BLaER1 treated with 17β-estradiol and CSF1 and Interleukin-3, amounts not matched to agents 10 nM and 100 nM (cell line): ENCODE results near the gene SLC24A4.
A peak's percentile ranks its signal among the peaks of the same experiment; 100 is the strongest.

Experiments
- H3K27ac ChIP-seq, 11 experiments: shearing (Covaris generic); formaldehyde crosslinking; 2 replicates each; pipeline ENCODE4 v1.8.1; 2022
- H3K27me3 ChIP-seq, 11 experiments: shearing (Covaris generic); formaldehyde crosslinking; 2 replicates each; pipeline ENCODE4 v1.8.1; 2022
- H3K36me3 ChIP-seq, 11 experiments: shearing (Covaris generic); formaldehyde crosslinking; 2 replicates each; pipeline ENCODE4 v1.8.1; 2022
- H3K4me1 ChIP-seq, 10 experiments: shearing (Covaris generic); formaldehyde crosslinking; 2 replicates each; pipeline ENCODE4 v1.8.1; 2022
- H3K4me2 ChIP-seq, 11 experiments: shearing (Covaris generic); formaldehyde crosslinking; 2 replicates each; pipeline ENCODE4 v1.8.1; 2022
- H3K4me3 ChIP-seq, 10 experiments: shearing (Covaris generic); formaldehyde crosslinking; 2 replicates each; pipeline ENCODE4 v1.8.1; 2022
- H3K9ac ChIP-seq, 11 experiments: shearing (Covaris generic); formaldehyde crosslinking; 2 replicates each; pipeline ENCODE4 v1.8.1; 2022
- H3K9me3 ChIP-seq, 11 experiments: shearing (Covaris generic); formaldehyde crosslinking; replicated peaks in 1 of 11; 2 replicates each; pipeline ENCODE4 v1.8.1; 2022
- H4K20me1 ChIP-seq, 11 experiments: shearing (Covaris generic); formaldehyde crosslinking; 2 replicates each; pipeline ENCODE4 v1.8.1; 2022
- Cebpa-rat ChIP-seq, 11 experiments: shearing (Covaris generic); IDR thresholded peaks; 2 replicates each; pipeline ENCODE4 v1.8.1; 2022

Gene SLC24A4

GRCh38 chr14:92439537-92440344, 116.8 kb downstream of the SLC24A4 start:
- H3K4me1 ChIP-seq, result peaks cover 16 to 38% (median 28%) of the 10 kb centered on the region in 10 experiments
- no peaks in the 10 kb centered on the region for H3K27me3 ChIP-seq
- no peaks in the 10 kb centered on the region for H4K20me1 ChIP-seq
- no peak overlapping the region for H3K4me3 ChIP-seq
- no peaks in the 10 kb centered on the region for H3K36me3 ChIP-seq
- H3K27ac ChIP-seq, result no peak overlapping the region
- TF ChIP-seq Cebpa-rat (IDR thresholded peaks at IDR 0.05), result no peak
- peak overlapping the region in 10 of 11 experiments; percentile 7 to 52 (median 33); a peak in 11 of 22 replicates for H3K4me2 ChIP-seq
- H3K9ac ChIP-seq, result no peak overlapping the region
- 0 out of 22 replicates have a peak, but pooled peaks cover 0 to 7% (median 0%) of the 10 kb centered on the region in 11 experiments for H3K9me3 ChIP-seq

DNA sequence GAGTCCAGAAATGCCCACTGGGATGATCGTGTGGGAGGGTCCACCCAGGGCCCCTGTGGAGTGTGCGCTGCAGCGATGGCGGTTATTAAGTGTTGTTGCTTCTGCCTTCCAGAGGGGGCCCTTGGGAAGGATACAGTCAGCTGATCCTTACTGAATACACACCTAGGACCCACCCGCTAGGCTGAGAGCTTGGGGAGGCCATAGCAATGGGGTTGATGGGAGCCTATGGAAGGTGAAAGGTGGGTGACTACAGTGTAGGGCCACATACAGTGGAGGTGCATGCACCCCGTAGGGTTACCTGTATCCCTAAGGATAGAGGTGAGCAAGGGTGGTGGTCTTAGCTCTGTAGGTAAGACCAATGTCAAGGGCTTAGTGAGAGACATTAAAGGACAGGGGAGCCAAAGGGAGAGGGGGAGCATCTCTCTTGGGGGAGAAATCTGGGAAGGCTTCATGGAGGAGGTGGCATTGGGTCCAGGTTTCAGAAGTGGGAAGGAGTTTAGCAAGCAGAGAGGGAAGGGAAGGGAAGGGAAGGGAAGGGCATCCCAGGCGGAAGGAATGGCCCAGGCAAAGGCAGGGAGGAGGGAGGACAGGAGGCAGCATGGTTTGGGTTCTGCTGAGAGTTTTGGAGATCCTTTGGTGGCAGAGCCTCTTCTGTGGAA, 117.5 kb downstream of the SLC24A4 start:
- Histone ChIP-seq H4K20me1 (no peaks in the 10 kb centered on the region), H3K27ac (no peak overlapping the region), H3K9me3 (peaks cover 0 to 7% (median 2%) of the 10 kb centered on the region in 11 experiments; a peak in 15 of 22 replicates), H3K9ac (no peak overlapping the region), H3K27me3 (no peaks in the 10 kb centered on the region), H3K4me2 (peak overlapping the region in 10 of 11 experiments; percentile 7 to 52 (median 33); a peak in 10 of 22 replicates), H3K4me3 (no peak overlapping the region), H3K36me3 (no peaks in the 10 kb centered on the region), H3K4me1 (peaks cover 16 to 38% (median 28%) of the 10 kb centered on the region in 10 experiments)
- no peak for TF ChIP-seq Cebpa-rat (IDR thresholded peaks at IDR 0.05)

- peaks cover 16 to 42% (median 30%) of the 10 kb centered on the region in 10 experiments for H3K4me1 ChIP-seq
- 0 out of 22 replicates have a peak, but pooled peaks of 1 of the 11 experiments have one; percentile 15 for TF ChIP-seq Cebpa-rat (IDR thresholded peaks at IDR 0.05)
- H3K4me2 ChIP-seq, result peak overlapping the region; percentile 32 to 56 (median 50); a peak in 20 of 22 replicates
- H3K9ac ChIP-seq, result no peak overlapping the region; a peak in 1 of 22 replicates
- no peaks in the 10 kb centered on the region for H4K20me1 ChIP-seq
- H3K27me3 ChIP-seq, result no peaks in the 10 kb centered on the region
- peaks cover 0 to 12% (median 8%) of the 10 kb centered on the region in 11 experiments; a peak in 15 of 22 replicates for H3K9me3 ChIP-seq
- H3K4me3 ChIP-seq, result no peak overlapping the region
- 0 out of 22 replicates have a peak overlapping the region, but pooled peaks of 1 of the 11 experiments have one; percentile 38 for H3K27ac ChIP-seq
- H3K36me3 ChIP-seq, result no peaks in the 10 kb centered on the region
Observed at GRCh38 chr14:92441751-92442504, 119.0 kb downstream of the SLC24A4 start.

DNA sequence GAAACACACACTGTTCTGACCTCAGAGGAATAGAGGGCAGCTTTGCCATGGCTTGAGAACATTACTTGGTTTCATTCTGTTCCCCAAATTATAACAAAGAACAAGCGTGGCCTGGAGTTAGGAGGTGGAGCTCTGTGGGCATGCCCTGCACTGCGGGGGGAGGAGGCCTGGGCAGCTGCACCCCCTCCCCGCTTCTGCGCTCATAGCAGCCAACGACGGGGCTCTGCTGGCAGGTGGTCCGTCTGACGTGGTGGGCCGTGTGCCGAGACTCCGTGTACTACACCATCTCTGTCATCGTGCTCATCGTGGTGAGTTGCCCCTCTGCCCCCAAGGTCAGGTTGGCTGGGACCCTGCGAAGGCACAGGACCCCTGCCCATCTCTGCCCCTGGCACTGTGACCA, 120.2 kb downstream of the SLC24A4 start:
- no peaks in the 10 kb centered on the region for H3K36me3 ChIP-seq
- peaks cover 16 to 35% (median 30%) of the 10 kb centered on the region in 10 experiments for H3K4me1 ChIP-seq
- no peak for TF ChIP-seq Cebpa-rat (IDR thresholded peaks at IDR 0.05)
- no peaks in the 10 kb centered on the region for H4K20me1 ChIP-seq
- no peak overlapping the region for H3K9ac ChIP-seq
- no peaks in the 10 kb centered on the region for H3K27me3 ChIP-seq
- H3K9me3 ChIP-seq, result peaks cover 0 to 12% (median 8%) of the 10 kb centered on the region in 11 experiments; a peak in 15 of 22 replicates
- H3K27ac ChIP-seq, result no peak overlapping the region
- peak overlapping the region in 9 of 11 experiments; percentile 33 to 53 (median 50); a peak in 11 of 22 replicates for H3K4me2 ChIP-seq
- H3K4me3 ChIP-seq, result no peak overlapping the region

DNA sequence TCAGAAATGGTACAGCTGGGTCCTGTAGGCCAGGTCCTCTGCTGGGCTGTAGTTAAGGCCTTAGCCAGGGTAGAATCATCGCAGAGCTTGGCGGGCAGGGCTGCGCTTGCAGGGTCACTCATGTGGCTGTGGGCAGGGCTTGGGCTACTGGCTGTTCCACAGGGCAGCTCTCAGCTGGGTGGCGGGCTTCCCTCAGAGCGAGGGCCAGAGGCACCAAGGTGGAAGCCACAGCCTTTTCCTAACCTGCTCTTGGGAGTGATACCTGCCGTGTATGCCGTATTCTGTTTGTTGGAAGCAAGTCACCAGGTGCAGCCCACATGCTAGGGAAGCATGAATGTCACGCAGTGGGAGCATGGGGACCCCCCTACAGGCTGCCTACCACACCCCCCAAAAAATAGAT, 120.8 kb downstream of the SLC24A4 start:
- Histone ChIP-seq H3K4me3 (no peak overlapping the region), H3K4me2 (no peak overlapping the region), H3K4me1 (peaks cover 16 to 34% (median 29%) of the 10 kb centered on the region in 10 experiments), H3K9me3 (peaks cover 0 to 12% (median 8%) of the 10 kb centered on the region in 11 experiments; a peak in 15 of 22 replicates), H3K27me3 (no peaks in the 10 kb centered on the region), H3K9ac (no peak overlapping the region), H3K36me3 (no peaks in the 10 kb centered on the region), H4K20me1 (no peaks in the 10 kb centered on the region), H3K27ac (no peak overlapping the region)
- TF ChIP-seq Cebpa-rat (IDR thresholded peaks at IDR 0.05), result no peak

DNA sequence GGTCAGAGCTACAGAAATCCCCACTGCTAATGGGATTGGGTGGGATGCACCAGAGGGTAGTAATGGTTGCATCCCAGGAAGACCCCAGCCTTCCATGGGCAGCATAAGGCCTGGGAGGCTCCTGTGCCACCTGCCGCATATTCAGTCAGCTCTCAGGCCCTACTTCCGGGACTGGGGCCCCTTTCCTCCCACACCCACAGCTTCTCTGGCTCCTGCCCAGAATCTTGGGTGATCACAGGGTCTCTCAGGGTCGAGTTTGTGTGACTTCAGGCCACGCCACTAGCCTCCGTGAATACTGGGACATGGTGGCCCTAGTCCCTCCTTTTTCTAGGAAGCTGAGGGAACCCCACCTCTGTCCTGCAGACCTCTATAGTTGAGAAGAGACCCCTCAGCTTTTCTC, 123.8 kb downstream of the SLC24A4 start:
- Histone ChIP-seq H3K4me2 (no peak overlapping the region), H3K27me3 (no peaks in the 10 kb centered on the region), H3K27ac (no peak overlapping the region), H3K9ac (no peak overlapping the region), H3K4me1 (peaks cover 15 to 34% (median 20%) of the 10 kb centered on the region in 10 experiments; a peak in 19 of 20 replicates), H4K20me1 (no peaks in the 10 kb centered on the region), H3K9me3 (peaks cover 0 to 19% (median 8%) of the 10 kb centered on the region in 11 experiments; a peak in 16 of 22 replicates), H3K4me3 (no peak overlapping the region), H3K36me3 (no peaks in the 10 kb centered on the region)
- TF ChIP-seq Cebpa-rat (IDR thresholded peaks at IDR 0.05), result no peak

- Histone ChIP-seq H3K9ac (no peak overlapping the region), H3K9me3 (peaks cover 0 to 19% (median 8%) of the 10 kb centered on the region in 11 experiments; a peak in 16 of 22 replicates), H3K36me3 (no peaks in the 10 kb centered on the region), H3K4me3 (no peak overlapping the region), H3K27ac (no peak overlapping the region), H3K4me1 (peaks cover 6 to 26% (median 12%) of the 10 kb centered on the region in 10 experiments; a peak in 19 of 20 replicates), H3K27me3 (no peaks in the 10 kb centered on the region), H4K20me1 (no peaks in the 10 kb centered on the region), H3K4me2 (no peak overlapping the region)
- no peak for TF ChIP-seq Cebpa-rat (IDR thresholded peaks at IDR 0.05)
Observed at GRCh38 chr14:92447416-92448197, 124.6 kb downstream of the SLC24A4 start.

DNA sequence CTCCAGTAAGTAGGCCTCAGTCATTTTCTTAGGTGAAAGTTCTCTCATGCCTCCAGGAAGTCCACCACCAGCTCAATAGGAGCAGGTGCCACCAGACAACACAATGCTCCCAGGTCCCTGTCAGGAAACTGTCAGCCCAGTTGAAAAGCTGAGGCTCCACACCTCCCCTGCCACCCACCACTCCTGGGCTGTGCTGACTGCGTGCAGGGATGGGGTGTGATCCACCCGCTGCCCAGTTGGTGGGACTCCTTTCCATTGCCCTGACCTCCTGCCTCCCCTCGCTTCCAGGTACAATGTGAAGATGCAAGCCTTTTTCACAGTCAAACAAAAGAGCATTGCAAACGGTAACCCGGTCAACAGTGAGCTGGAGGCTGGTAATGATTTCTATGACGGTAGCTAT, 125.8 kb downstream of the SLC24A4 start:
- Histone ChIP-seq H3K4me1 (peaks cover 0 to 19% (median 5%) of the 10 kb centered on the region in 10 experiments; a peak in 12 of 20 replicates), H3K9ac (no peak overlapping the region), H3K4me3 (no peak overlapping the region), H3K4me2 (no peak overlapping the region), H3K9me3 (peaks cover 0 to 19% (median 8%) of the 10 kb centered on the region in 11 experiments; a peak in 16 of 22 replicates), H4K20me1 (no peaks in the 10 kb centered on the region), H3K27me3 (no peaks in the 10 kb centered on the region), H3K27ac (no peak overlapping the region), H3K36me3 (no peaks in the 10 kb centered on the region)
- TF ChIP-seq Cebpa-rat (IDR thresholded peaks at IDR 0.05), result no peak
